Caco-2 (cell line): Measurements from ENCODE around the gene MED8. TPM values are rescaled to one million over a fixed set of nuclear protein-coding genes. Genes with fewer than 3 reads are reported as not detected.

Experiments
- BruUV-seq: library from RNA; stranded (reverse); fragments of 400-500 nt; replicated peaks from 2 replicates; lab custom pipeline; 2021; lab: Mats Ljungman, UMichigan
- CTCF ChIA-PET: fragments of 300-600 bp; sonication (Branson Sonifier 250); formaldehyde crosslinking; loops from one replicate; lab custom pipeline; 2022; ENCODE audit warnings: antibody characterized with exemption; lab: Charles Lee
- POLR2A ChIA-PET: fragments of 300-600 bp; sonication (Branson Sonifier 250); formaldehyde crosslinking; loops from one replicate; lab custom pipeline; 2022; ENCODE audit warnings: antibody characterized with exemption; lab: Charles Lee
- DNase-seq, 2 experiments: peaks; one replicate each; pipeline versions ENCODE4 v3.0.0 to v3.0.0-alpha.2; 2020 to 2022
- H3K27me3 ChIP-seq: replicated peaks from 2 replicates; pipeline ENCODE4 v1.6.0; 2011; ENCODE audit warnings: low read length; ENCODE audit not compliant: control insufficient read depth, insufficient read depth
- H3K36me3 ChIP-seq: 2 replicates; pipeline ENCODE4 v1.5.1; 2011; ENCODE audit warnings: low read length; ENCODE audit not compliant: control insufficient read depth, insufficient read depth
- H3K4me1 ChIP-seq: fragments of 250-450 bp; sonication (Bioruptor Pico); 2 replicates; pipeline ENCODE4 v1.5.1; 2020; ENCODE audit warnings: mild to moderate bottlenecking
- H3K4me3 ChIP-seq: 2 replicates; pipeline ENCODE4 v1.5.1; 2011; ENCODE audit warnings: low read depth, mild to moderate bottlenecking, control low read depth, low read length
- H3K9me3 ChIP-seq: fragments of 250-450 bp; sonication (Bioruptor Pico); 2 replicates; pipeline ENCODE4 v1.5.1; 2020; ENCODE audit warnings: mild to moderate bottlenecking, moderate library complexity
- H3K27ac Mint-ChIP-seq: one replicate; pipeline ENCODE4 v1.8.0; 2022; ENCODE audit warnings: mixed read lengths; ENCODE audit not compliant: unreplicated experiment
- H3K27me3 Mint-ChIP-seq: one replicate; pipeline ENCODE4 v1.8.0; 2022; ENCODE audit warnings: mixed read lengths; ENCODE audit not compliant: insufficient read depth, unreplicated experiment
- H3K36me3 Mint-ChIP-seq: one replicate; pipeline ENCODE4 v1.8.0; 2022; ENCODE audit warnings: mild to moderate bottlenecking, mixed read lengths; ENCODE audit not compliant: insufficient read depth, unreplicated experiment
- H3K4me1 Mint-ChIP-seq: one replicate; pipeline ENCODE4 v1.8.0; 2022; ENCODE audit warnings: low read depth, mixed read lengths; ENCODE audit not compliant: unreplicated experiment
- H3K4me3 Mint-ChIP-seq: one replicate; pipeline ENCODE4 v1.8.0; 2022; ENCODE audit warnings: mild to moderate bottlenecking, moderate library complexity, mixed read lengths; ENCODE audit not compliant: unreplicated experiment
- H3K9me3 Mint-ChIP-seq: one replicate; pipeline ENCODE4 v1.8.0; 2022; ENCODE audit warnings: mixed read lengths; ENCODE audit not compliant: unreplicated experiment
- CTCF ChIP-seq, 2 experiments: fragments of 200-600 bp in 1 of 2; IDR thresholded peaks; 1 replicate in 1 of 2; 2 replicates in 1 of 2; pipeline versions ENCODE4 v1.5.1 to v1.8.0; 2011 to 2022; ENCODE audit warnings: antibody characterized with exemption in 1 of 2, control low read depth in 1 of 2, inconsistent platforms in 1 of 2, low read depth in 1 of 2, low read length in 1 of 2, mild to moderate bottlenecking in 1 of 2, moderate library complexity in 1 of 2; ENCODE audit not compliant: insufficient read depth in 1 of 2, severe bottlenecking in 1 of 2, unreplicated experiment in 1 of 2
- intact Hi-C: fragments of 100-400 bp; cut with micrococcal nuclease; formaldehyde crosslinking; loops from one replicate; pipeline ENCODE4 v1.10.0; 2022; ENCODE audit not compliant: unreplicated experiment
- total RNA-seq: library from RNA; stranded (reverse); gene quantifications from 2 replicates; pipeline ENCODE4 v1.2.3, GENCODE V29; 2022

The MED8 gene
- total RNA-seq, 1 experiment from 2014 or later = 35.8 TPM

- Histone ChIP-seq H3K4me3 (no peak overlapping the region), H3K9me3 (no peaks in the 10 kb centered on the region), H3K4me1 (no peaks in the 10 kb centered on the region), H3K36me3 (peaks cover 2% of the 10 kb centered on the region; the same call in 1 of the 2 replicates), H3K27me3 (no peaks in the 10 kb centered on the region)
- no TSS peak for BruUV-seq
- Mint-ChIP-seq H3K27ac (no peak overlapping the region), H3K27me3 (no peaks in the 10 kb centered on the region), H3K4me1 (no peaks in the 10 kb centered on the region), H3K4me3 (no peak overlapping the region), H3K9me3 (no peaks in the 10 kb centered on the region), H3K36me3 (peaks cover 18% of the 10 kb centered on the region)
- CTCF ChIA-PET = no interaction called here
- POLR2A ChIA-PET = no interaction called here
- DNase-seq = no peak
- intact Hi-C loops = no loop called here
- TF ChIP-seq CTCF (IDR thresholded peaks at IDR 0.05; ENCODE audit: insufficient read depth in 1 of 2, low read depth in 1 of 2, low read length in 1 of 2, severe bottlenecking in 1 of 2, unreplicated experiment in 1 of 2) = no peak
Observed at GRCh38 chr1:43430831-43431230, 41.2 kb upstream of the MED8 start.

- TF ChIP-seq CTCF (IDR thresholded peaks at IDR 0.05; ENCODE audit: insufficient read depth in 1 of 2, low read depth in 1 of 2, low read length in 1 of 2, severe bottlenecking in 1 of 2, unreplicated experiment in 1 of 2) = no peak
- POLR2A ChIA-PET = no interaction called here
Observed at GRCh38 chr1:43427941-43428340, 38.3 kb upstream of the MED8 start.

GRCh38 chr1:43427524-43427923 lies 37.9 kb upstream of the MED8 start:
- BruUV-seq = no TSS peak
- Histone ChIP-seq H3K9me3 (no peaks in the 10 kb centered on the region), H3K4me3 (no peak overlapping the region), H3K4me1 (no peaks in the 10 kb centered on the region), H3K27me3 (no peaks in the 10 kb centered on the region), H3K36me3 (peaks cover 2% of the 10 kb centered on the region; the same call in 1 of the 2 replicates)
- Mint-ChIP-seq H3K9me3 (no peaks in the 10 kb centered on the region), H3K27ac (no peak overlapping the region), H3K27me3 (no peaks in the 10 kb centered on the region), H3K36me3 (peaks cover 17% of the 10 kb centered on the region), H3K4me1 (no peaks in the 10 kb centered on the region), H3K4me3 (no peak overlapping the region)
- intact Hi-C loops = no loop called here
- CTCF ChIA-PET = interaction anchor here (0.6 kb wide), 1 partner anchor 21 kb away, joined by 3 read pairs; no protein-coding TSS in a partner anchor
- TF ChIP-seq CTCF (IDR thresholded peaks at IDR 0.05; ENCODE audit: insufficient read depth in 1 of 2, low read depth in 1 of 2, low read length in 1 of 2, severe bottlenecking in 1 of 2, unreplicated experiment in 1 of 2) = no peak
- POLR2A ChIA-PET = interaction anchor here (0.5 kb wide), 1 partner anchor 224 kb away, joined by 3 read pairs; no protein-coding TSS in a partner anchor
- no peak for DNase-seq

More at GRCh38 chr1:43427941-43428340, 38.3 kb upstream of the MED8 start:
- intact Hi-C loops = no loop called here
- BruUV-seq = no TSS peak
- Mint-ChIP-seq H3K27me3 (no peaks in the 10 kb centered on the region), H3K9me3 (no peaks in the 10 kb centered on the region), H3K36me3 (peaks cover 15% of the 10 kb centered on the region), H3K4me1 (no peaks in the 10 kb centered on the region), H3K4me3 (no peak overlapping the region), H3K27ac (no peak overlapping the region)
- CTCF ChIA-PET = no interaction called here
- peaks cover 2% of the 10 kb centered on the region; the same call in 1 of the 2 replicates for H3K36me3 ChIP-seq
- no peaks in the 10 kb centered on the region for H3K27me3 ChIP-seq
- no peak overlapping the region for H3K4me3 ChIP-seq
- H3K4me1 ChIP-seq = no peaks in the 10 kb centered on the region
- H3K9me3 ChIP-seq = no peaks in the 10 kb centered on the region
- no peak for DNase-seq
